Heart right ventricle (tissue), 16 donors: ENCODE data around the gene PHEX. TPM values are rescaled to one million over a fixed set of nuclear protein-coding genes. Genes with fewer than 3 reads are reported as not detected.
A peak's percentile ranks its signal among the peaks of the same experiment; 100 is the strongest.

Source experiments
- ATAC-seq, 8 donors: fragments of 200-7000 bp; cut with Tn5 transposase; one replicate each; pipeline ENCODE4 v1.9.1; 2020; ENCODE audit warnings: mild to moderate bottlenecking in 8 of 8, moderate library complexity in 8 of 8, moderate number of reproducible peaks in 1 of 8
- DNase-seq, 2 donors: peaks; one replicate each; pipeline ENCODE4 v3.0.0-alpha.2; 2020
- H3K27ac ChIP-seq, 10 donors: fragments of 200-600 bp; sonication (generic) in 2 of 10; one replicate each; pipeline versions ENCODE4 v1.5.0 to v1.8.0; 2020 to 2022; ENCODE audit warnings: mild to moderate bottlenecking in 3 of 10
- H3K27me3 ChIP-seq, 7 donors: fragments of 200-600 bp; one replicate each; pipeline ENCODE4 v1.8.0; 2021 to 2022; ENCODE audit warnings: mild to moderate bottlenecking in 2 of 7
- H3K36me3 ChIP-seq, 9 donors: fragments of 200-600 bp; sonication (generic) in 1 of 9; one replicate each; pipeline versions ENCODE4 v1.5.0 to v1.8.0; 2020 to 2022; ENCODE audit warnings: mild to moderate bottlenecking in 2 of 9
- H3K4me1 ChIP-seq, 9 donors: fragments of 200-600 bp; sonication (generic) in 1 of 9; one replicate each; pipeline versions ENCODE4 v1.5.0 to v1.8.0; 2020 to 2022; ENCODE audit warnings: mild to moderate bottlenecking in 4 of 9
- H3K4me3 ChIP-seq, 10 donors: fragments of 200-600 bp; sonication (generic) in 2 of 10; one replicate each; pipeline versions ENCODE4 v1.5.0 to v1.8.0; 2020 to 2022; ENCODE audit warnings: mild to moderate bottlenecking in 7 of 10, moderate library complexity in 2 of 10
- H3K9me3 ChIP-seq, 11 donors: fragments of 200-600 bp in 10 of 11; sonication (generic) in 2 of 11; one replicate each; pipeline versions ENCODE4 v1.5.0 to v1.8.0; 2013 to 2022; ENCODE audit warnings: mild to moderate bottlenecking in 2 of 11, control low read depth in 1 of 11, moderate library complexity in 1 of 11
- WGBS, 2 donors: extraction: QIAGEN DNeasy Blood & Tissue Kit; methylation state at CpG; one replicate each; pipeline ENCODE4 v1.1.7; 2013; ENCODE audit warnings: inconsistent platforms in 1 of 2; 5-methylcytosine and 5-hydroxymethylcytosine counted together
- intact Hi-C, 10 donors: fragments of 100-400 bp; cut with DNase I; formaldehyde crosslinking; loops; one replicate each; pipeline versions ENCODE4 v1.11.1 to v1.14.2; 2022
- polyA plus RNA-seq, 2 donors: library from polyadenylated mRNA; stranded (reverse); fragments of 200-250 nt; gene quantifications; one replicate each; pipeline ENCODE4 v1.2.3, GENCODE V29; 2013
- total RNA-seq, 10 donors: library from RNA; stranded (reverse); fragmentation: NEBNext Ultra II Directional in 3 of 10; extraction: Animal tissue kit (Norgen Biotek cat#: 25700) in 3 of 10; gene quantifications; one replicate each; pipeline versions ENCODE4 v1.2.1 to v1.2.4, GENCODE V29; 2021 to 2023
- TF ChIP-seq, protein P1 (sequence below), 9 donors: fragments of 200-600 bp; sonication (generic) in 2 of 9; IDR thresholded peaks; one replicate each; pipeline versions ENCODE4 v1.5.0 to v1.8.0; 2021 to 2022; ENCODE audit warnings: antibody characterized with exemption in 9 of 9, mild to moderate bottlenecking in 5 of 9, moderate library complexity in 1 of 9
- donor health status: Arrhythmogenic right ventricular cardiomyopathy.
- donor health status: ischemic (EF 13 %, LVEDD 7.1; RV severe dilation, severe dysfunction).
- donor health status: healthy with polysubstance abuse.
- donor health status: DM: no; HTN: yes; CAD: no.
- donor health status: DM: no; HTN: no; CAD: no.
- donor health status: ischemic (EF 25% LVEDD 6.9; RV normal size, moderate dysfunction).
- donor health status: ischemic (EF 25% LVEDD 5.7; RV mildly dilated, moderate dysfunction).
- donor health status: healthy.
- donor health status: DM: yes; HTN: yes; CAD: no.
- donor health status: Ischemic cardiomyopathy.
- donor health status: ischemic (EF 35%, LVEDD 5.7; RV mildly dilated, moderate dysfunction).
- donor health status: nonischemic (EF 11% LVEDD 7.7; RV severe dilation, severe dysfunction).
- donor health status: DM: yes; HTN: yes; CAD: no.
- donor health status: PGD.
- donor health status: ischemic (EF 29% LVEDD 5.4; RV normal size, mild dysfunction).
- donor health status: nonischemic (EF 23%, LVEDD 6.1; RV moderate dilation, normal function).

Gene PHEX
- total and polyA plus RNA-seq, 12 donors: 0.01 to 0.36 (median 0.18) TPM; not detected in 3

DNA sequence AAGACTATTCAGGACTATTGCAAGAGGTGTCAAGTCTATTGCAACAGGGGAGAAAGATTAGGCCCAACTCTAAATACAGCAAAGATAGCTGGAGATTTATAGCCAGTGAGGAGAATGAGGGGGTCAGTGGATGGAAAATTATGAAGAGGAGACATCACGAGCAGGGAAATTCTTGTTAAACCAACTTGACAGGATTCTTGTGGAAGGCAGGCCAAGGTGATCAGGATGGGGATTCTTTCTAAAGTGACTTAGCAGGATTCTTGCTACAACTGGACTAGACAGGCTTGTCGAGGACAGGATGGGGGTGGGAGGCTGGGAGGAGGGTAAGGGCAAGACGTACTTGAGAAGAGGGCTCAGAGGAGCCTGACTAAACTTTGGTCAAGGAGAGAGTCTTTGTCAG lies 89.0 kb downstream of the PHEX start:
- 82 to 84% methylated on average over 3 of the region's 3 CpGs for WGBS, 2 donors
- no peak overlapping the region for H3K4me3 ChIP-seq
- H3K36me3 ChIP-seq: no peaks in the 10 kb centered on the region
- DNase-seq (no peak), ATAC-seq (no peak)
- H3K27ac ChIP-seq: no peak overlapping the region
- peaks cover 0 to under 1% (median 0%) of the 10 kb centered on the region in 7 donors for H3K27me3 ChIP-seq
- H3K9me3 ChIP-seq: no peaks in the 10 kb centered on the region
- intact Hi-C loops: no loop called here
- no peaks in the 10 kb centered on the region for H3K4me1 ChIP-seq
- TF ChIP-seq, protein P1, sequence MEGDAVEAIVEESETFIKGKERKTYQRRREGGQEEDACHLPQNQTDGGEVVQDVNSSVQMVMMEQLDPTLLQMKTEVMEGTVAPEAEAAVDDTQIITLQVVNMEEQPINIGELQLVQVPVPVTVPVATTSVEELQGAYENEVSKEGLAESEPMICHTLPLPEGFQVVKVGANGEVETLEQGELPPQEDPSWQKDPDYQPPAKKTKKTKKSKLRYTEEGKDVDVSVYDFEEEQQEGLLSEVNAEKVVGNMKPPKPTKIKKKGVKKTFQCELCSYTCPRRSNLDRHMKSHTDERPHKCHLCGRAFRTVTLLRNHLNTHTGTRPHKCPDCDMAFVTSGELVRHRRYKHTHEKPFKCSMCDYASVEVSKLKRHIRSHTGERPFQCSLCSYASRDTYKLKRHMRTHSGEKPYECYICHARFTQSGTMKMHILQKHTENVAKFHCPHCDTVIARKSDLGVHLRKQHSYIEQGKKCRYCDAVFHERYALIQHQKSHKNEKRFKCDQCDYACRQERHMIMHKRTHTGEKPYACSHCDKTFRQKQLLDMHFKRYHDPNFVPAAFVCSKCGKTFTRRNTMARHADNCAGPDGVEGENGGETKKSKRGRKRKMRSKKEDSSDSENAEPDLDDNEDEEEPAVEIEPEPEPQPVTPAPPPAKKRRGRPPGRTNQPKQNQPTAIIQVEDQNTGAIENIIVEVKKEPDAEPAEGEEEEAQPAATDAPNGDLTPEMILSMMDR (IDR thresholded peaks at IDR 0.05): no peak

DNA sequence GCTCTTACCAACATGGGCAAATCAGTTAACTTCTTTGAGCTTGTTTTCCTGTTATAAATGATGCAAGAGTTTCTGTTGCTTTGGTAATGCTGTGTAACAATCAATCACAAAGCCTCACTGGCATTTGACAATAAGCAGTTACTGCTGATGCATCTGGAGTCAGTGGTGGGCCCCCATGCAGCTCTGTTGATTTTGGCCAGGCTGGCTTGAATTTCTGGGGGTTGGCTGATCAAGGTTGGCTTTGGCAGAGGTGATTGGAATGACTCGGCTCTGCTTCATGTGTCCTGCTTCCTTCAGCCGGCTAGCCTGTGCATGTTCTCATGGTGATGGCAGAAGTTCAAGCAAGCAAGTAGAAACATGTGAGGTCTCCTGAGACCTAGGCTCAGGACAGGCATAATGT lies 90.4 kb downstream of the PHEX start:
- 65 to 68% methylated on average over 2 of the region's 2 CpGs for WGBS, 2 donors

DNA sequence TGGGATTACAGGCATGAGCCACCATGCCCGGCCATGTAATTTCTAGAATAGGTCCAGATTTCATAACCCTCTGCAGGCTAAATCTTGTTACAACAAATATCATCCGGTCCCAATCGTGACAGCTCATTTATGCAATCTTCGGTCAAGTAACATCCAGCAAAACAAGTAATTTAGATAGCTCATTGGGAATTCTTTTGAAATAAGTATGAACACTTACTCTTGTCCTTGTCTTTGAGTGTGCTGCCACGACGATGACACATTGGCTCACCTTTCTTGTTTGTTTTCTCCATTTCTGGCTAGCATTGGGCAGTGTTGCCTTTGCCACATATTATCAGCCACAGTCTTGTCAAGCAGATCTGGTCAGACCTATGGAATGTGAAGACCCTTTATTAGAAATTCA lies 92.0 kb downstream of the PHEX start:
- H3K27ac ChIP-seq: no peak overlapping the region
- H3K4me3 ChIP-seq: no peak overlapping the region
- H3K4me1 ChIP-seq: no peaks in the 10 kb centered on the region
- WGBS, 2 donors: 92 to 94% methylated on average over 6 of the region's 6 CpGs
- peaks cover 0 to 27% (median 0%) of the 10 kb centered on the region in 7 donors for H3K27me3 ChIP-seq
- intact Hi-C loops: no loop called here
- TF ChIP-seq, protein P1 (IDR thresholded peaks at IDR 0.05): no peak
- DNase-seq (no peak), ATAC-seq (no peak)
- no peaks in the 10 kb centered on the region for H3K9me3 ChIP-seq
- H3K36me3 ChIP-seq: no peaks in the 10 kb centered on the region

More for the DNA sequence above, 90.4 kb downstream of the PHEX start:
- Histone ChIP-seq H3K27me3 (peaks cover 0 to 14% (median 0%) of the 10 kb centered on the region in 7 donors), H3K9me3 (no peaks in the 10 kb centered on the region), H3K4me3 (no peak overlapping the region), H3K4me1 (no peaks in the 10 kb centered on the region), H3K36me3 (no peaks in the 10 kb centered on the region), H3K27ac (no peak overlapping the region)
- no peak for DNase-seq
- TF ChIP-seq, protein P1 (IDR thresholded peaks at IDR 0.05): no peak
- peak in 1 of 8 donors; percentile 20 for ATAC-seq
- intact Hi-C loops: no loop called here

DNA sequence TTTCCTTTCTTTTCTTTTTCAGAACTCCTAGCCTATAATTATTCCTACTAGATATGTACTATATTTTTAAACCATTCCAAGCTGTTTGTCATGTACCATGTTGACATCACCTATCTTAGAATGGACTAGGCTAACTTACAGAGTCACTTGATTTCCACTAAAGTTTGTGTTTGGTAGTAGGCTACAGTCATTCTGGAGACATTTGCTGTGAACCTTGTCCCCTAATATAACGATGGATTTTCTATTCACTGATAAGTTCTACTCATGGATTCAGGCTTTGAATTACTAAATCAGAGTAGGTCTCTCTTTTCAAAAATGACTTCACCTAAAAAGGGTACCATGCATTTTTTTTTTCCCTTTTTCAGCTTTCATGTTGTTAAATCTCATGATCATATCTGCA lies 93.4 kb downstream of the PHEX start:
- ATAC-seq (no peak), DNase-seq (no peak)
- WGBS, 2 donors: 81 to 92% methylated on average over 1 of the region's 1 CpG

More for the DNA sequence above, 93.4 kb downstream of the PHEX start:
- TF ChIP-seq, protein P1 (IDR thresholded peaks at IDR 0.05): no peak
- peaks cover 0 to 27% (median 0%) of the 10 kb centered on the region in 7 donors for H3K27me3 ChIP-seq
- H3K4me3 ChIP-seq: no peak overlapping the region
- no peaks in the 10 kb centered on the region for H3K9me3 ChIP-seq
- no peaks in the 10 kb centered on the region for H3K4me1 ChIP-seq
- intact Hi-C loops: no loop called here
- no peak overlapping the region for H3K27ac ChIP-seq
- no peaks in the 10 kb centered on the region for H3K36me3 ChIP-seq
